ENCODE data around the gene BMAL1. TPM values are rescaled to one million over a fixed set of nuclear protein-coding genes. Genes with fewer than 3 reads are reported as not detected.
"Not testable (repeated sequence)": the region's sequence is repeated elsewhere in the genome, so short reads cannot be mapped to it uniquely, and the experiment has no call there.

BMAL1 gene
- 10 to 100 TPM; 17.7 to 19.0 TPM for total RNA-seq

GRCh38 chr11:13277768-13278608 lies at the start of gene BMAL1:
Gene BMAL1 (plus strand): TSS chr11:13277790. CDS start chr11:13354309, 76,519 bp downstream.
- ChIA-PET POLR2A (interaction anchor here (1.0 to 1.8 kb wide), 3 partner anchors 9 to 40 kb away, joined by 7 to 10 read pairs (median 9); no protein-coding TSS in a partner anchor), CTCF (interaction anchor here (1.0 to 2.3 kb wide), 4 partner anchors 13 to 62 kb away, joined by 3 to 13 read pairs (median 4); no protein-coding TSS in a partner anchor)

DNA sequence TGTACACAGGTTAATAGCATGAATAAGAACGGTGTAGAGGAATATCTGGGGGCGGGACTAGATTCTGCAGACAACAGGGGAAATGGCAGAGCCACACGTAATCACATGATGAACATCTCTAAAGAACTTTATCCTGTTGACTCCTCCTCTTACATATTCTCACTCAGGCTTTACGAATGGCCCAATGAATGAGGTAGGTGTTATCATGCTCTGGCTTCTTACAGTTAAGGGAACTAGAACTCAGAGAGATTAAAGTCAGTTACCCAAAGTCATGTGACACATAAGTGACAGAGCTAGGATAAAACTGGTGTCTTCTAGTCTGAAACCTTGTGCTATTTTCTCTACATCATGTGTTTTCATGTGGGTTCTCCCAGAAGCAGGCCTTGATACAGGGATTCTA lies 49.0 kb upstream of the BMAL1 start:
- ChIA-PET CTCF (no interaction called here), POLR2A (no interaction called here)

GRCh38 chr11:13229136-13229535 lies 48.5 kb upstream of the BMAL1 start:
- POLR2A ChIA-PET: interaction anchor here (0.6 kb wide), 1 partner anchor 45 kb away, joined by 5 read pairs; no protein-coding TSS in a partner anchor
- CTCF ChIA-PET: interaction anchor here (0.7 to 1.2 kb wide), 2 partner anchors 10 to 32 kb away, joined by 3 read pairs; no protein-coding TSS in a partner anchor

DNA sequence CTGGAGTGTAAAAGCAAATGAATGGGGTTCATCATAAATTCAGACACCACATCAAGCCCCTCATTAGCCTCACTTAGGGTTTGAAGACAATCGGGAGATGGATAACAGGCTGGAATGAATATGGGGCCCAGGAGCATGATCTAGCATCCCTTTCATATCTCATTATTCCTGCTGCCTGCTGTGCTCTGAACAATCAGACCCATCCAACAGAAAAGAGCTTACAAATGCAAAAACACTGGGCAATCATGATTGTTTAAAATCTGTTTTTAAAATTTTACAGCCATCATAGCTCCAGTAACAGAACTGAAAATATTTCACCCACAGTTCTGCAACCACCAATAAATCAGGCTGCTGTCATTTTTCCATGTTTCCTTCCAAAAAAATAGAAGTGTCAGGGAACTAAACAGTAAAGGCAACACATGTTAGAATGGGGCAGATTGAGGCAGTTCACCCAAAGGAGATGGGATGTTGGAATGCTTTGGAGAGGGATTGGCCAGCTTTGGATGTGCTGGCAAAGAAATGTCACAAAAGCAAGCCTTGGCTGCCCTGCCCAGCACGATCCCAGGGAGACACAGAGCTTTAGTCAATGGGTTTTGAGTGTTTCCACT lies 47.8 kb upstream of the BMAL1 start:
- CTCF ChIA-PET: interaction anchor here (0.7 to 1.2 kb wide), 2 partner anchors 9 to 33 kb away, joined by 3 read pairs; no protein-coding TSS in a partner anchor
- POLR2A ChIA-PET: interaction anchor here (0.6 kb wide), 1 partner anchor 44 kb away, joined by 5 read pairs; no protein-coding TSS in a partner anchor

GRCh38 chr11:13233173-13233745 lies 44.3 kb upstream of the BMAL1 start:
- ChIA-PET POLR2A (no interaction called here), CTCF (no interaction called here)

- ChIA-PET POLR2A (no interaction called here), CTCF (interaction anchor here (0.7 kb wide), 1 partner anchor 19 kb away, joined by 3 read pairs; no protein-coding TSS in a partner anchor)
These were observed 41.7 kb upstream of the BMAL1 start for GRCh38 chr11:13235895-13236294.

DNA sequence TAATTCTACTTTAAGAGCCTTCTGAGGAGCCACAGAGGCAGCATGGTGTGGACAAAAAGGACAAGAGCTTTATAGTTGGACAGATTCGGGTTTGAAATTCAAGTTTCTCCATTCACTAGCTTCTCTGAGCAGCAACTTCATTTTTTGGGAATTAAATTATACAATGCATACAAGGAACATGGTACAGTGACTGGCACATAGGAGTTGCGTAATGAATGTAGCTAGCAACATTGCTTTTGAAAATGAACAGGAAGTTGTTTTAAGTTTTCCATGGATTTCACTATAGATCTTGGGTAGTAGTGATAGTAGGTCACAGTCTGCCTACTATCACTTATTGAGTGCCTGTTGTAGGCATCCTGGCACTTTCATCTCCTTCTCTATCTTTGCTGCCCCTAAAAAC lies 41.0 kb upstream of the BMAL1 start:
- ChIA-PET CTCF (interaction anchor here (0.7 kb wide), 1 partner anchor 18 kb away, joined by 3 read pairs; no protein-coding TSS in a partner anchor), POLR2A (no interaction called here)

DNA sequence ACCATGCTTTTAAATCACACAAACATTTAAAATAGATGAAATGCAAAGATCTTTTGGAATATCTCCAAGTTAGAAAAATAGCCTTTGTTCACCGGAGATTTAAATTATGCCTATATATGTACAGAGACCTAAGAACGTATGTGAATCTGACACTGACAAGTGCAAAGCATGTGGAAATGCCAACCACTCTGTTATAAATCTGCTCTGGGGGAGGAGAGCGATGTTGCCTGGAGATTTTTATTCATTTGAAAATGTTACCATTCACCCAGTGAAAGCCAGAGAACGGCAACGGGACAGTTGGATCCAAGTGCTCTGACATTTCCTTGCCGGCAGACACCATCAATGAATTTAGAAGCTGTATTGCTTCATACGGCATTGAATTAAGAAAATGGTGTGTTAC lies 39.8 kb upstream of the BMAL1 start:
- POLR2A ChIA-PET: no interaction called here
- CTCF ChIA-PET: interaction anchor here (1.4 kb wide), 1 partner anchor 115 kb away, joined by 4 read pairs; no protein-coding TSS in a partner anchor

GRCh38 chr11:13238879-13239514 lies 38.6 kb upstream of the BMAL1 start:
- POLR2A ChIA-PET: no interaction called here
- CTCF ChIA-PET: interaction anchor here (0.5 to 1.4 kb wide), 6 partner anchors 9 to 114 kb away, joined by 3 to 4 read pairs (median 3); no protein-coding TSS in a partner anchor

GRCh38 chr11:13242564-13242963 lies 35.0 kb upstream of the BMAL1 start:
- ChIA-PET POLR2A (no interaction called here), CTCF (no interaction called here)

DNA sequence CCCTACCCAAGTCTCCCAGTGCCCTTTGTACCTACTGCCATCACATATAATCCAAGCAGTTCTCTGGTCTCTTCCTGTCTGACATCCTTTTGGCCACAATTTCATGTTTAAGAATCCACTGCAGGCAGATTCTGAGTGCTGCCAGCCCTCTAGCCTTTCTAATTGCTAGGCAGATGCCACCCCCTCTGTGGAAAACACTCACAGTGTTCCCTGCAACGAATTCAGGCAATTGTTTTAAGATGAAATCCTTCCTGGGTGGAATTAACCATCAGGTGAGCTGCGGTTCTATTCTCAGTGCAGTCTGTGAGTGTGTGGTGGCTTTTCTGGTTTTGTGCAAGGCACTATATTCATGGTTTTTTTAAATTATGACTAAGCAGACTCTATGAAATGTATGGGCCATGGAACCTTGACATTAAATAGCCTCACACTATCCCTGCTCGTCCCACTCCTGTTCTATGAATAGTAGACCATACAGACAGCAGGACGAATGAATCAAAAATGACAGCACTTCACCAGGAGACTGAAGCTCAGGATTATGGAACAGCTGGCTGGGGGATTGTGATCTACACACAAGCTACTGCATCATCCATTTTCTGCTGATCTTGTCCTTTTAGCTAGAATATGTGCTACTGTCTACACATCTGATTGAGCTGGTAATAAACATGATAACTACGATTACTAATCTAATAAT lies 29.8 kb upstream of the BMAL1 start:
- POLR2A ChIA-PET: no interaction called here

DNA sequence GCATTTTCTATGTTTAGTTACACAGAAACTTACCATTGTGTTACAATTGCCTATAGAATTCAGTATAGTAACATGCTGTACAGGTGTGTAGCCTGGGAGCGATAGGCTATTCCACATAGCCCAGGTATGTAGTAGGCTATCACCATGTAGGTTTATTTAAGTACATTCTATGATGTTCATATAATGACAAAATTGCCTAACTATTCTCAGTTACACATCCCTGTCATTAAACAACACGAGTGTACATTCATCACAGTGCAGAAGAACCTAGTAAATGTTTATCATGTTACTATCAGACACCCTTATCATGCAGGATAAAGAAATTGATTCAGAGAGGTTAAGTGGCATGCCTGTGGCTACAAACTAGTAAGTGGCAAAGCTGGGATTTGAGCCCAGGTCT lies 28.4 kb upstream of the BMAL1 start:
- POLR2A ChIA-PET: no interaction called here

More for the DNA sequence above, 29.8 kb upstream of the BMAL1 start:
- CTCF ChIA-PET: no interaction called here

DNA sequence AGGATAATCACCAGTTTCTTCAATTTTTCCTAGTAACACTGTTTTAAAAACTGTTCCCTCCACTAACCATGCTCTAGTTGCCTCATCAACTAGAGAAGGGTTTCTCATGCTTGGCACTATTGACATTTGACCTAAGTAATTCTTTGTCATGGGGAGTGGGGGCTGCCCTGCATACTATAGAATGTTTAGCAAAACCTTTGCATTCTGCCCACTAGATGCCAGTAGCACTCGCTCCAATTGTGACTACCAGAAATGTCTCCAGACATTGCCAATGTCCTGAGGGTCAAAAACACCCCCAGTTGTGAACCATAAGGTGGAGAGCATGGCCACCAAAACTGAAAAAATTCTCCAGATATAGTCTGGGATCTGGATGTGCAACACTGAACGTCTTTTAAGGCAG lies 27.6 kb upstream of the BMAL1 start:
- POLR2A ChIA-PET: no interaction called here
- CTCF ChIA-PET: interaction anchor here (1.4 to 1.6 kb wide), 2 partner anchors 84 to 94 kb away, joined by 3 to 5 read pairs; no protein-coding TSS in a partner anchor

More for the DNA sequence above, 28.4 kb upstream of the BMAL1 start:
- CTCF ChIA-PET: interaction anchor here (1.6 kb wide), 1 partner anchor 84 kb away, joined by 3 read pairs; no protein-coding TSS in a partner anchor

DNA sequence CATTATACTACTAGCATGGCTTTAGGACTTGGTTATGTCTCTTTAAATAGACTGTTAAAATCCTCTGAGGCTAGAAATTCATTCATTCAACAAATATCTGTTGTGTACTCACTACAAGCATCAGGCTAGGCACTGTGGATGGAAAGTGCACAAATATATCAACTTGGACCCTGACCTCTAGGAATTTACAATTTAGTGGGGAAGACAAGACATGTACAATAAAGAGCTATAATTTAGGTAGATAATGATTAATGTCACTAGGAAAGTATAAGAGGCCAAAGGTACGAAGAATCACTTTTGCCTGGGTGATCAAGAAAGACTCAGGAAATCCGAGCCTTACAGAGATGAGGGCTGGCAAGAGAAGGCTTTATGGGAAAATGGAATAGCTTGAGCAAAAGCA lies 25.6 kb upstream of the BMAL1 start:
- ChIA-PET CTCF (no interaction called here), POLR2A (no interaction called here)

DNA sequence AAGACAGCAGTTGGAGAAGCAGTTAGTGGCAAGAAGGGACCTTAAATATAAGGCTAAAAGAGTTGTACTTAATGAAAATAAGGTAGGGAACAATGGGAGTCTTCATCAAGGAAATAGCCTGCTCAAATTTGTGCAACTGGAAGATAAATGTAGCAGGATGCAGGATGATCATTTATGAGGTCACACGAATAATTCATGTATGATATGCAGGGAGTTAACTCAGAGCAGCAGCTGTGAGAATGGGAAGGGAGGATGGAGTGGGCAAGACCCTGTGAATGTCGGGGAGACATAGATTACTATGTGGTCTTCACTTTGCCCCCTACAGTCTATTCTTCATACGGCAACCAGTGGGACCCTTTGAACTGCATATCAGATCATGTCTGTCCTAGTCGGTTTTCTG lies 25.2 kb upstream of the BMAL1 start:
- POLR2A ChIA-PET: no interaction called here
- CTCF ChIA-PET: no interaction called here

DNA sequence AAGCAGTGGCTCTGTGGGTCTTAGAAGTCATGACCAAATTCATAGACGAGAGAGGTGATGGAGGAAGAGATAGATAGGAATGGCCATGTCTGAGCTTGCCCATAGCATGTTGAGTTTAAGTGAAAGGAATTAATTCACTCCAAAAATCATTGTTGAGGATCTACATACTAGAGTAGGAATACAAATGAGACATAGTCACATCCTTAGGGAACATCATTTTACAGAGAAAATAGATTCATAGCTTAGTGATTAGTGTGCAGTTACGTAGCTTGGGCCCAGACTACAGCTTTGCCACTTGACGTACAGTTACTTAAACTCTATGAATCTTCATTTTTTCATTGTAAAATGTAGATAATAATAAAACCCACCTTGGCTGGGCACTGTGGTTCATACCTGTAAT lies 21.4 kb upstream of the BMAL1 start:
- CTCF ChIA-PET: interaction anchor here (0.7 kb wide), 1 partner anchor 64 kb away, joined by 3 read pairs; no protein-coding TSS in a partner anchor
- POLR2A ChIA-PET: no interaction called here

- POLR2A ChIA-PET: not testable (repeated sequence)
These were observed 19.5 kb upstream of the BMAL1 start for GRCh38 chr11:13258061-13258460.

DNA sequence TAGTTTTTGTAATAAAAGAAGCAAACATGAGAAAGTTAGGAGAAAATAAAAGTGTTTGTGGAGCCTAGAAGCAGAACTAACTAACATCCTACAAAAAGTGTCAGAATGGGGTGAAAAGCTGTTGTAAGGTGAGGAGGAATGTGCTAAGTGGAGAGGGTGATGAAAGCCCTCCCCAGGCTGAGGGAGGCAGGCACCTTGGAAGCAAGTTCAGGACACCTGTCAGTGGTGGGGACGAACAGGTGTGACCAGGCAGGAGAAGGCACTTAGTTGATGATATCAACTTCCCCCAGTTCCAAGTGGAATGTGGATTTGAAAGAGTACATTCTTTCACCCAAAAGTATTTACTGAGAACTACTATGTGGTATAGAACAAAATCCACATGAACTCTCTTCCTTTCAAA lies 18.7 kb upstream of the BMAL1 start:
- ChIA-PET CTCF (no interaction called here), POLR2A (no interaction called here)

More at GRCh38 chr11:13258061-13258460, 19.5 kb upstream of the BMAL1 start:
- CTCF ChIA-PET: interaction anchor here (1.2 kb wide), 1 partner anchor 85 kb away, joined by 3 read pairs; no protein-coding TSS in a partner anchor

DNA sequence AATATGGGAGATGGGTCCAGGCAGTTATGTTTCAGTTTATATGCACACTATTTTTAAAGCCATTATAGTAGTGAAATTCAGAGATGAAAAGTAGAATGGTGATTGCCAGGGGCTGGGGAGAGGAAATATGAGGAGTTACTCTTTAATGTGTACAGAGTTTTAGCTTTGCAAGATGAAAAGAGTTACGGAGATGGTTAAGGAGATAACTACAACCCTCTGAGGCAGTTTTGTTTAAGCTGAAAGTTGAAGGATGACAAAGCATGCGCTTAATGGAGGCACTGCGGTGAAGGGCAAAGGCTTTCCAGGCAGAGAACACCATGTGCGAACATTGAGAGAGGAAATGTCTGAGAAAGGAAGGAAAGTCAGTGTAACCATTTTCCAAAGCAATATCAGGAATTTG lies 18.2 kb upstream of the BMAL1 start:
- POLR2A ChIA-PET: no interaction called here
- CTCF ChIA-PET: no interaction called here

Data from activated CD8-positive, alpha-beta memory T cell treated with anti-CD3 and anti-CD28 coated beads for 36 hours (primary cell).